HL-60 (cell line): Measurements from ENCODE around the gene ABCC8.

ENCODE experiments used
- GABPA ChIP-seq: IDR thresholded peaks from 2 replicates; pipeline ENCODE4 v1.6.1; 2012; ENCODE audit warnings: low read depth
- POLR2AphosphoS5 ChIP-seq: IDR thresholded peaks from 2 replicates; pipeline ENCODE4 v1.6.1; 2012; ENCODE audit warnings: low read depth
- SPI1 ChIP-seq: IDR thresholded peaks from 2 replicates; pipeline ENCODE4 v1.6.1; 2012; ENCODE audit warnings: low read depth, mild to moderate bottlenecking, borderline replicate concordance
- TF ChIP-seq, protein P1 (sequence below): IDR thresholded peaks from one replicate; pipeline ENCODE4 v1.5.1; 2011; ENCODE audit warnings: low read length, control low read depth, inconsistent platforms; ENCODE audit not compliant: insufficient read depth
- TF ChIP-seq, protein P2 (sequence below): IDR thresholded peaks from 2 replicates; pipeline ENCODE4 v1.6.1; 2012; ENCODE audit warnings: low read depth; ENCODE audit not compliant: insufficient replicate concordance

DNA sequence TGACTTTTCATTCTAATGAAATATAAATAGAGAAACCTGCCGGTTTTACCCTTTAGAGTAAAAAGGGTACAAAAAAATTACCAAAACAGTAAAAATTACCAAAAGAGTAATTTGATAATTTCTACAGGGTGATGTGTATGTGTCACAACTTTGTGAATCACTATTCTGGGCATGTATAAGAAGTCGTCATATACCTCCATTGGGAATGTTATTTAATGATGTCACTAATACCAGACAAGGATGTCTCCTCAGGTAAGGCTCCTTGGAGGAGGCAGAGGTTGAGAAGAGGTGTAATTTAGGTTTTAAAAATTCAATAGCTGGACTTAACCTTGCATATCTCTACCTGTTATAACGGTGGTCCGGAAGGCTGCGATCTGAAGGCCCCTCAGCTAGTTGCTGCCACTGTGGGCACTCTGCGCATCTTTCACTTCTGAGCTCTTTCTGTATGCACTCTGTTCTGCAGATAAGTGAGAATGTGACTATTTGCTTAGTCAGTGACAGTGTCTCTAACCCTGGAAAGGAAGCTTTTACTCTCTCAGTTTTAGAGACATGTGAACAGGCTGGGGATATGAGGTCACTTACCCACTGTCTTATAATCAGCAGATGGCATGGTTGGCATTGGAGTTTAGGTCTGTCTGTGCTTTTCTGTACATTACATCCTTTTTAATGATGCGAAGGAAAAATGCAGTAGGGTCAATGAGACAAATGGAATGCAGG is 126.0 kb downstream of the ABCC8 start:
- TF ChIP-seq, protein P1, sequence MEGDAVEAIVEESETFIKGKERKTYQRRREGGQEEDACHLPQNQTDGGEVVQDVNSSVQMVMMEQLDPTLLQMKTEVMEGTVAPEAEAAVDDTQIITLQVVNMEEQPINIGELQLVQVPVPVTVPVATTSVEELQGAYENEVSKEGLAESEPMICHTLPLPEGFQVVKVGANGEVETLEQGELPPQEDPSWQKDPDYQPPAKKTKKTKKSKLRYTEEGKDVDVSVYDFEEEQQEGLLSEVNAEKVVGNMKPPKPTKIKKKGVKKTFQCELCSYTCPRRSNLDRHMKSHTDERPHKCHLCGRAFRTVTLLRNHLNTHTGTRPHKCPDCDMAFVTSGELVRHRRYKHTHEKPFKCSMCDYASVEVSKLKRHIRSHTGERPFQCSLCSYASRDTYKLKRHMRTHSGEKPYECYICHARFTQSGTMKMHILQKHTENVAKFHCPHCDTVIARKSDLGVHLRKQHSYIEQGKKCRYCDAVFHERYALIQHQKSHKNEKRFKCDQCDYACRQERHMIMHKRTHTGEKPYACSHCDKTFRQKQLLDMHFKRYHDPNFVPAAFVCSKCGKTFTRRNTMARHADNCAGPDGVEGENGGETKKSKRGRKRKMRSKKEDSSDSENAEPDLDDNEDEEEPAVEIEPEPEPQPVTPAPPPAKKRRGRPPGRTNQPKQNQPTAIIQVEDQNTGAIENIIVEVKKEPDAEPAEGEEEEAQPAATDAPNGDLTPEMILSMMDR = no peak
- TF ChIP-seq GABPA = no peak
- TF ChIP-seq POLR2AphosphoS5 = no peak; the same call in 1 of the 2 replicates
- TF ChIP-seq, protein P2, sequence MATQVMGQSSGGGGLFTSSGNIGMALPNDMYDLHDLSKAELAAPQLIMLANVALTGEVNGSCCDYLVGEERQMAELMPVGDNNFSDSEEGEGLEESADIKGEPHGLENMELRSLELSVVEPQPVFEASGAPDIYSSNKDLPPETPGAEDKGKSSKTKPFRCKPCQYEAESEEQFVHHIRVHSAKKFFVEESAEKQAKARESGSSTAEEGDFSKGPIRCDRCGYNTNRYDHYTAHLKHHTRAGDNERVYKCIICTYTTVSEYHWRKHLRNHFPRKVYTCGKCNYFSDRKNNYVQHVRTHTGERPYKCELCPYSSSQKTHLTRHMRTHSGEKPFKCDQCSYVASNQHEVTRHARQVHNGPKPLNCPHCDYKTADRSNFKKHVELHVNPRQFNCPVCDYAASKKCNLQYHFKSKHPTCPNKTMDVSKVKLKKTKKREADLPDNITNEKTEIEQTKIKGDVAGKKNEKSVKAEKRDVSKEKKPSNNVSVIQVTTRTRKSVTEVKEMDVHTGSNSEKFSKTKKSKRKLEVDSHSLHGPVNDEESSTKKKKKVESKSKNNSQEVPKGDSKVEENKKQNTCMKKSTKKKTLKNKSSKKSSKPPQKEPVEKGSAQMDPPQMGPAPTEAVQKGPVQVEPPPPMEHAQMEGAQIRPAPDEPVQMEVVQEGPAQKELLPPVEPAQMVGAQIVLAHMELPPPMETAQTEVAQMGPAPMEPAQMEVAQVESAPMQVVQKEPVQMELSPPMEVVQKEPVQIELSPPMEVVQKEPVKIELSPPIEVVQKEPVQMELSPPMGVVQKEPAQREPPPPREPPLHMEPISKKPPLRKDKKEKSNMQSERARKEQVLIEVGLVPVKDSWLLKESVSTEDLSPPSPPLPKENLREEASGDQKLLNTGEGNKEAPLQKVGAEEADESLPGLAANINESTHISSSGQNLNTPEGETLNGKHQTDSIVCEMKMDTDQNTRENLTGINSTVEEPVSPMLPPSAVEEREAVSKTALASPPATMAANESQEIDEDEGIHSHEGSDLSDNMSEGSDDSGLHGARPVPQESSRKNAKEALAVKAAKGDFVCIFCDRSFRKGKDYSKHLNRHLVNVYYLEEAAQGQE = no peak
- TF ChIP-seq SPI1 = no peak
